Measurements from ENCODE around the gene CMSS1. TPM values are rescaled to one million over a fixed set of nuclear protein-coding genes. Genes with fewer than 3 reads are reported as not detected.
A peak's percentile ranks its signal among the peaks of the same experiment; 100 is the strongest.

CMSS1 gene
- total RNA-seq, 1 donor from 2014 or later, result 9.2 TPM

GRCh38 chr3:100020876-100021644 is 203.4 kb downstream of the CMSS1 start:
- Histone ChIP-seq H3K27ac (peak overlapping the region; percentile 71 to 81), H3K27me3 (no peaks in the 10 kb centered on the region), H3K9me3 (no peaks in the 10 kb centered on the region), H3K4me3 (no peak overlapping the region), H3K36me3 (no peaks in the 10 kb centered on the region), H3K4me1 (peaks cover 5 to 40% of the 10 kb centered on the region in 2 donors)
- TF ChIP-seq, protein P1, sequence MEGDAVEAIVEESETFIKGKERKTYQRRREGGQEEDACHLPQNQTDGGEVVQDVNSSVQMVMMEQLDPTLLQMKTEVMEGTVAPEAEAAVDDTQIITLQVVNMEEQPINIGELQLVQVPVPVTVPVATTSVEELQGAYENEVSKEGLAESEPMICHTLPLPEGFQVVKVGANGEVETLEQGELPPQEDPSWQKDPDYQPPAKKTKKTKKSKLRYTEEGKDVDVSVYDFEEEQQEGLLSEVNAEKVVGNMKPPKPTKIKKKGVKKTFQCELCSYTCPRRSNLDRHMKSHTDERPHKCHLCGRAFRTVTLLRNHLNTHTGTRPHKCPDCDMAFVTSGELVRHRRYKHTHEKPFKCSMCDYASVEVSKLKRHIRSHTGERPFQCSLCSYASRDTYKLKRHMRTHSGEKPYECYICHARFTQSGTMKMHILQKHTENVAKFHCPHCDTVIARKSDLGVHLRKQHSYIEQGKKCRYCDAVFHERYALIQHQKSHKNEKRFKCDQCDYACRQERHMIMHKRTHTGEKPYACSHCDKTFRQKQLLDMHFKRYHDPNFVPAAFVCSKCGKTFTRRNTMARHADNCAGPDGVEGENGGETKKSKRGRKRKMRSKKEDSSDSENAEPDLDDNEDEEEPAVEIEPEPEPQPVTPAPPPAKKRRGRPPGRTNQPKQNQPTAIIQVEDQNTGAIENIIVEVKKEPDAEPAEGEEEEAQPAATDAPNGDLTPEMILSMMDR (IDR thresholded peaks at IDR 0.05), result no peak
- no peak for DNase-seq (ENCODE audit: low spot score in 2 of 2)
- intact Hi-C loops (cut with DNase I), result no loop called here

- no peaks in the 10 kb centered on the region for H3K27me3 ChIP-seq
- no peak overlapping the region for H3K4me3 ChIP-seq
- H3K4me1 ChIP-seq, result peaks cover 5 to 44% of the 10 kb centered on the region in 2 donors
- H3K27ac ChIP-seq, result peak overlapping the region; percentile 71 to 81
- H3K9me3 ChIP-seq, result no peaks in the 10 kb centered on the region
- TF ChIP-seq, protein P1 (IDR thresholded peaks at IDR 0.05), result no peak
- no peak for DNase-seq (ENCODE audit: low spot score in 2 of 2)
- H3K36me3 ChIP-seq, result no peaks in the 10 kb centered on the region
- intact Hi-C loops (cut with DNase I), result no loop called here
These were observed 204.8 kb downstream of the CMSS1 start for GRCh38 chr3:100022506-100022905.

DNA sequence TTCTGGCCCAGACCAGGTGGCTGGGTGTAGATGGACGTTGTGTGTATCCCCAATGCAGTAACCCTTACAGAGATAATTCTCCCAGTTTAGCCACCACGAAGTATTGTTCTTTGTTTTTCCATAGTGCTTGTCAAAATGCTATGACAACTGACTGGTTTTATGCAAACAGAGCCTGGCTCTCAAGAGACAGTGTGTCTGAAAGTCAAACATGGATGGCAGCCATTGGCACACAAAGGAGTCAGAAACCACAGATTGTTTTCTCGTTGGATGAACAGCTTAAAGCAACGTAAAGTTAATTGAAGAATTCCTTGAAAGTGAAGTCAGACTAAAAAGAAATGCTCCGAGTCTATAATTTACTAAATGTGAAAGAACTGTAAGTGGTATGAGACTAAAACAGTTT is 205.5 kb downstream of the CMSS1 start:
- intact Hi-C loops (cut with DNase I), result no loop called here
- peak overlapping the region; percentile 71 to 81 for H3K27ac ChIP-seq

GRCh38 chr3:100023595-100023994 is 205.9 kb downstream of the CMSS1 start:
- TF ChIP-seq, protein P1 (IDR thresholded peaks at IDR 0.05), result no peak
- H3K27me3 ChIP-seq, result no peaks in the 10 kb centered on the region
- peaks cover 5 to 44% of the 10 kb centered on the region in 2 donors for H3K4me1 ChIP-seq
- no peaks in the 10 kb centered on the region for H3K9me3 ChIP-seq
- intact Hi-C loops (cut with DNase I), result no loop called here
- no peak overlapping the region for H3K4me3 ChIP-seq
- peak overlapping the region; percentile 71 to 81 for H3K27ac ChIP-seq
- H3K36me3 ChIP-seq, result no peaks in the 10 kb centered on the region
- no peak for DNase-seq (ENCODE audit: low spot score in 2 of 2)

More for the DNA sequence above, 205.5 kb downstream of the CMSS1 start:
- TF ChIP-seq, protein P1 (IDR thresholded peaks at IDR 0.05), result no peak
- no peaks in the 10 kb centered on the region for H3K9me3 ChIP-seq
- no peak overlapping the region for H3K4me3 ChIP-seq
- no peaks in the 10 kb centered on the region for H3K36me3 ChIP-seq
- peaks cover 5 to 44% of the 10 kb centered on the region in 2 donors for H3K4me1 ChIP-seq
- no peak for DNase-seq (ENCODE audit: low spot score in 2 of 2)
- no peaks in the 10 kb centered on the region for H3K27me3 ChIP-seq

DNA sequence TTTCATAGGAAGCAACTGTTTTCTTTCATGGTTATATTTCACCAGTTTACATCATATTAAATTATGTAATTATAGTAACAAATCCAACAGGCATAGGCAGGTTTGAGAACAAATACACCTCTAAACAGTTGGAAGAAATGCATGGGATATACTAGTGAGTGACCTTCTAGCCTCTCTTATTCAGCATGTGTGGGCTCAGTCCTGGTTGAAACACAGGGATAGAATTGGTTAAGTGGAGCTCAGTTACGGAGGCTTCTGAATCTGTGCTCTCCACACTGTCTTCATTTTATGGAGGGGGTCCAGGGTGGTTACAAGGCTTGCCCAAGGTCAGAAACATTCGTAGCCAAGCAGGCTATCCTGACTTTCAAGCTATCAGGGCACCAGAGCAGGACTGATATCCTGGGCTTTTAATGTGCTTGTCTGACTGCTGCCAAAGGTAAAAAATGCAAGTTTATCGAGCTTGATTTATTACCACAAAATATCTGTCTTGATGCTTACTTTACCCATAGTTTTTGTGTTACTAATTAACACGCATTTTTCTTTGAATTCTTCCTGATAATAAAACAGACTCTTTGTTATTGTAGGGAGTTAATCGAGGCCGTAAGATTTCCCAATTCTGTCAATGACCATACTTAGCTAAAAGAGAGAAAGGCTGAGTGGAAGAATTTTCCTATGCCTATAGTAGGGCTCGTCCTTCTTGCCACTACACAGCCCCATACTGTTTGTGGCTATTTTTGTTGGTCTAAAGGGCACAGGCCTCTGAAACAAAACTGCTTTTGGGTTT is 207.1 kb downstream of the CMSS1 start:
- no peaks in the 10 kb centered on the region for H3K36me3 ChIP-seq
- TF ChIP-seq, protein P1 (IDR thresholded peaks at IDR 0.05), result no peak
- no peak overlapping the region for H3K4me3 ChIP-seq
- H3K27me3 ChIP-seq, result no peaks in the 10 kb centered on the region
- no peaks in the 10 kb centered on the region for H3K9me3 ChIP-seq
- intact Hi-C loops (cut with DNase I), result loop anchor here (5.0 kb wide), 1 partner anchor 62 kb away; no protein-coding TSS in a partner anchor
- DNase-seq (ENCODE audit: low spot score in 2 of 2), result no peak
- peak overlapping the region; percentile 71 to 81 for H3K27ac ChIP-seq
- H3K4me1 ChIP-seq, result peaks cover 9 to 45% of the 10 kb centered on the region in 2 donors

Data from ascending aorta (tissue), 2 donors.